ENCODE data around the gene SYNCRIP. TPM values are rescaled to one million over a fixed set of nuclear protein-coding genes. Genes with fewer than 3 reads are reported as not detected.
"Not testable (repeated sequence)": the region's sequence is repeated elsewhere in the genome, so short reads cannot be mapped to it uniquely, and the experiment has no call there.

Gene SYNCRIP
- total and polyA plus RNA-seq, 2 of the 4 experiments (the other 2 are of a cell fraction), result 50.1 to 59.3 TPM

- H3K36me3 ChIP-seq (ENCODE audit: control insufficient read depth, insufficient read depth, low read length), result peaks cover 59% of the 10 kb centered on the region
- 100% methylated on average over 1 of the region's 5 CpGs; no CpG with 5 or more reads in 1 of the 2 experiments for WGBS, 2 experiments (ENCODE audit: extremely low coverage in 2 of 2, insufficient read length in 1 of 2)
- H3K27me3 ChIP-seq (ENCODE audit: control insufficient read depth, insufficient read depth, low read length); H3K9ac ChIP-seq (ENCODE audit: low read depth, low read length); CTCF ChIA-PET; in situ Hi-C loops (cut with MboI; ENCODE audit: low sequenced_read_pairs); H2BK120ac ChIP-seq (ENCODE audit: low read depth, low read length); H4K5ac ChIP-seq (ENCODE audit: low read depth, low read length); H2BK20ac ChIP-seq (ENCODE audit: low read depth, low read length); H2BK15ac ChIP-seq (ENCODE audit: low read depth, low read length); H2BK5ac ChIP-seq (ENCODE audit: low read depth, low read length, poor library complexity, severe bottlenecking); H2AFZ ChIP-seq (replicated peaks; ENCODE audit: low read length, poor library complexity); DNase-seq; H4K8ac ChIP-seq (ENCODE audit: low read depth in 2 of 2, low read length in 2 of 2); H3K14ac ChIP-seq (replicated peaks; ENCODE audit: low read depth, low read length); ATAC-seq (ENCODE audit: low read depth); H3K4ac ChIP-seq (ENCODE audit: low read depth, low read length); H2AK5ac ChIP-seq (ENCODE audit: low read depth, low read length); H3K4me2 ChIP-seq (ENCODE audit: low read depth, low read length); BruUV-seq (replicated peaks); dilution Hi-C loops (cut with HindIII; ENCODE audit: low sequenced_read_pairs, unreplicated experiment); H2AK9ac ChIP-seq (replicated peaks; ENCODE audit: low read depth, low read length, poor library complexity); H4K91ac ChIP-seq (ENCODE audit: insufficient read depth, low read depth, low read length); H3K18ac ChIP-seq (ENCODE audit: low read depth, low read length); H3K4me3 ChIP-seq (ENCODE audit: insufficient read depth, low read depth, low read length); H3K27ac ChIP-seq (ENCODE audit: insufficient read depth, low read length); intact Hi-C loops (cut with micrococcal nuclease); H3K9me3 ChIP-seq (ENCODE audit: control insufficient read depth, insufficient read depth, low read length); H3K56ac ChIP-seq (ENCODE audit: extremely low read depth, insufficient read depth, low read length); H3K4me1 ChIP-seq (ENCODE audit: control insufficient read depth, insufficient read depth, low read length): not testable (repeated sequence)
- H3K23ac ChIP-seq (ENCODE audit: low read depth, low read length), result peak overlapping the region; percentile 44; the same call in 1 of the 2 replicates
- POLR2A ChIA-PET (ENCODE audit: unreplicated experiment), result interaction anchor here (1.0 kb wide), 1 partner anchor 8 kb away, joined by 4 read pairs; no protein-coding TSS in a partner anchor
- peaks cover 20% of the 10 kb centered on the region for H3K9me1 ChIP-seq (ENCODE audit: insufficient read depth, low read length)
- peaks cover 88% of the 10 kb centered on the region for H4K20me1 ChIP-seq (ENCODE audit: insufficient read depth, low read length)
- peaks cover 0 to 56% of the 10 kb centered on the region in 2 experiments; a peak in 3 of 4 replicates for H3K79me1 ChIP-seq (ENCODE audit: low read depth in 1 of 2, low read length in 2 of 2)
Observed at GRCh38 chr6:85631117-85631516, 11.6 kb downstream of the SYNCRIP start.

Measured in IMR-90 (cell line).